GM21619 (cell line): ENCODE data around the gene VSIG10L.

Experiments used
- ATAC-seq: cut with Tn5 transposase; IDR thresholded peaks from one replicate; pipeline ENCODE4 v1.9.1; 2021; ENCODE audit not compliant: unreplicated experiment

Gene VSIG10L

GRCh38 chr19:51339313-51339686 is 2.6 kb downstream of the VSIG10L start:
- ATAC-seq = no peak

- ATAC-seq = peak; percentile 55
Measured at GRCh38 chr19:51338563-51339312, 3.2 kb downstream of the VSIG10L start.

- ATAC-seq = no peak
Measured at GRCh38 chr19:51337861-51338562, 3.9 kb downstream of the VSIG10L start.

GRCh38 chr19:51337141-51337860 is 4.6 kb downstream of the VSIG10L start:
- ATAC-seq = no peak

GRCh38 chr19:51333836-51334460 is 8.0 kb downstream of the VSIG10L start:
- ATAC-seq = no peak

GRCh38 chr19:51331716-51332115 is 10.2 kb downstream of the VSIG10L start:
- ATAC-seq = no peak

- no peak for ATAC-seq
Measured at GRCh38 chr19:51331193-51331592, 10.7 kb downstream of the VSIG10L start.

GRCh38 chr19:51330366-51330765 is 11.6 kb downstream of the VSIG10L start:
- no peak for ATAC-seq

- no peak for ATAC-seq
Measured at GRCh38 chr19:51329411-51329810, 12.5 kb downstream of the VSIG10L start.

- no peak for ATAC-seq
Measured at GRCh38 chr19:51327066-51328001, 14.6 kb downstream of the VSIG10L start.

- ATAC-seq = no peak
Measured at GRCh38 chr19:51326216-51327065, 15.5 kb downstream of the VSIG10L start.

GRCh38 chr19:51325161-51325976 is 16.6 kb downstream of the VSIG10L start:
- ATAC-seq = no peak

- no peak for ATAC-seq
Measured at GRCh38 chr19:51324167-51324481, 17.8 kb downstream of the VSIG10L start.

- ATAC-seq = no peak
Measured at GRCh38 chr19:51323481-51324166, 18.3 kb downstream of the VSIG10L start.

- no peak for ATAC-seq
Measured at GRCh38 chr19:51321799-51322198, 20.1 kb downstream of the VSIG10L start.

- ATAC-seq = no peak
Measured at GRCh38 chr19:51320280-51320657, 21.7 kb downstream of the VSIG10L start.

- ATAC-seq = no peak
Measured at GRCh38 chr19:51319649-51320279, 22.2 kb downstream of the VSIG10L start.
